Uterus (tissue), 2 donors: Measurements from ENCODE around the gene PDAP1.

Experiments used
- CTCF ChIP-seq, 4 experiments: fragments of 200-600 bp in 2 of 4; fragments of 450-650 bp in 2 of 4; sonication (generic) in 2 of 4; IDR thresholded peaks; one replicate each; pipeline ENCODE4 v1.5.1; 2016 to 2019; ENCODE audit warnings: antibody characterized with exemption in 4 of 4, mild to moderate bottlenecking in 2 of 4, moderate library complexity in 1 of 4
- POLR2A ChIP-seq, 2 donors: fragments of 450-650 bp; IDR thresholded peaks; one replicate each; pipeline ENCODE4 v1.6.1; 2016; ENCODE audit warnings: antibody characterized with exemption in 2 of 2, mild to moderate bottlenecking in 1 of 2, moderate library complexity in 1 of 2

- TF ChIP-seq CTCF (IDR thresholded peaks at IDR 0.05) (no peak), POLR2A (IDR thresholded peaks at IDR 0.05) (no peak)
These were observed 31.8 kb upstream of the PDAP1 start for GRCh38 chr7:99440195-99440594.
